ENCODE results near the gene LRRC3.

The LRRC3 gene

GRCh38 chr21:44436958-44437357 is 18.4 kb upstream of the LRRC3 start:
- no peak overlapping the region for H3K4me3 ChIP-seq (ENCODE audit: low read depth, low read length)
- TF ChIP-seq CTCF (IDR thresholded peaks at IDR 0.05; ENCODE audit: borderline replicate concordance, insufficient read depth, low read depth, low read length), result no peak

GRCh38 chr21:44437371-44437695 is 18.0 kb upstream of the LRRC3 start:
- no peak for TF ChIP-seq CTCF (IDR thresholded peaks at IDR 0.05; ENCODE audit: borderline replicate concordance, insufficient read depth, low read depth, low read length)
- H3K4me3 ChIP-seq (ENCODE audit: low read depth, low read length), result no peak overlapping the region

- H3K4me3 ChIP-seq (ENCODE audit: low read depth, low read length), result no peak overlapping the region
Observed at GRCh38 chr21:44437696-44438431, 17.4 kb upstream of the LRRC3 start.

GRCh38 chr21:44438531-44439210 is 16.6 kb upstream of the LRRC3 start:
- H3K4me3 ChIP-seq (ENCODE audit: low read depth, low read length), result no peak overlapping the region
- TF ChIP-seq CTCF (IDR thresholded peaks at IDR 0.05; ENCODE audit: borderline replicate concordance, insufficient read depth, low read depth, low read length), result no peak

More at GRCh38 chr21:44437696-44438431, 17.4 kb upstream of the LRRC3 start:
- TF ChIP-seq CTCF (IDR thresholded peaks at IDR 0.05; ENCODE audit: borderline replicate concordance, insufficient read depth, low read depth, low read length), result no peak

GRCh38 chr21:44439211-44439600 is 16.1 kb upstream of the LRRC3 start:
- no peak for TF ChIP-seq CTCF (IDR thresholded peaks at IDR 0.05; ENCODE audit: borderline replicate concordance, insufficient read depth, low read depth, low read length)
- H3K4me3 ChIP-seq (ENCODE audit: low read depth, low read length), result no peak overlapping the region

- no peak overlapping the region for H3K4me3 ChIP-seq (ENCODE audit: low read depth, low read length)
- TF ChIP-seq CTCF (IDR thresholded peaks at IDR 0.05; ENCODE audit: borderline replicate concordance, insufficient read depth, low read depth, low read length), result no peak
Observed at GRCh38 chr21:44440241-44441040, 14.9 kb upstream of the LRRC3 start.
